Brain microvascular endothelial cell (primary cell): Measurements from ENCODE around the gene OPTC.
"Not testable (repeated sequence)": the region's sequence is repeated elsewhere in the genome, so short reads cannot be mapped to it uniquely, and the experiment has no call there.

Experiments
- DNase-seq: peaks from one replicate; pipeline ENCODE4 v3.0.0-alpha.2; 2020
- H3K27ac ChIP-seq: fragments of 250-450 bp; sonication (Bioruptor Pico); 2 replicates; pipeline ENCODE4 v1.5.1; 2020; ENCODE audit warnings: mild to moderate bottlenecking, moderate library complexity
- H3K27me3 ChIP-seq: fragments of 250-450 bp; sonication (Bioruptor Pico); replicated peaks from 2 replicates; pipeline ENCODE4 v1.5.1; 2020; ENCODE audit warnings: mild to moderate bottlenecking
- H3K36me3 ChIP-seq: fragments of 250-450 bp; sonication (Bioruptor Pico); replicated peaks from 2 replicates; pipeline ENCODE4 v1.5.1; 2020; ENCODE audit warnings: mild to moderate bottlenecking
- H3K4me3 ChIP-seq: 2 replicates; pipeline ENCODE4 v1.5.1; 2011; ENCODE audit warnings: low read depth, mild to moderate bottlenecking, control low read depth, low read length, moderate library complexity
- in situ Hi-C: cut with HindIII; loops from 2 replicates; pipeline ENCODE4 v1.10.0; 2017; ENCODE audit warnings: low sequenced_read_pairs, low pct_ligation_motif_present
- TF ChIP-seq, protein P1 (sequence below): IDR thresholded peaks from 2 replicates; pipeline ENCODE4 v1.5.1; 2011; ENCODE audit warnings: low read depth, mild to moderate bottlenecking, moderate library complexity, low read length, control low read depth, inconsistent platforms; ENCODE audit errors: missing control alignments

OPTC gene

GRCh38 chr1:203516906-203517305 is 23.0 kb downstream of the OPTC start:
- TF ChIP-seq, protein P1, sequence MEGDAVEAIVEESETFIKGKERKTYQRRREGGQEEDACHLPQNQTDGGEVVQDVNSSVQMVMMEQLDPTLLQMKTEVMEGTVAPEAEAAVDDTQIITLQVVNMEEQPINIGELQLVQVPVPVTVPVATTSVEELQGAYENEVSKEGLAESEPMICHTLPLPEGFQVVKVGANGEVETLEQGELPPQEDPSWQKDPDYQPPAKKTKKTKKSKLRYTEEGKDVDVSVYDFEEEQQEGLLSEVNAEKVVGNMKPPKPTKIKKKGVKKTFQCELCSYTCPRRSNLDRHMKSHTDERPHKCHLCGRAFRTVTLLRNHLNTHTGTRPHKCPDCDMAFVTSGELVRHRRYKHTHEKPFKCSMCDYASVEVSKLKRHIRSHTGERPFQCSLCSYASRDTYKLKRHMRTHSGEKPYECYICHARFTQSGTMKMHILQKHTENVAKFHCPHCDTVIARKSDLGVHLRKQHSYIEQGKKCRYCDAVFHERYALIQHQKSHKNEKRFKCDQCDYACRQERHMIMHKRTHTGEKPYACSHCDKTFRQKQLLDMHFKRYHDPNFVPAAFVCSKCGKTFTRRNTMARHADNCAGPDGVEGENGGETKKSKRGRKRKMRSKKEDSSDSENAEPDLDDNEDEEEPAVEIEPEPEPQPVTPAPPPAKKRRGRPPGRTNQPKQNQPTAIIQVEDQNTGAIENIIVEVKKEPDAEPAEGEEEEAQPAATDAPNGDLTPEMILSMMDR: no peak
- no peak for DNase-seq

DNA sequence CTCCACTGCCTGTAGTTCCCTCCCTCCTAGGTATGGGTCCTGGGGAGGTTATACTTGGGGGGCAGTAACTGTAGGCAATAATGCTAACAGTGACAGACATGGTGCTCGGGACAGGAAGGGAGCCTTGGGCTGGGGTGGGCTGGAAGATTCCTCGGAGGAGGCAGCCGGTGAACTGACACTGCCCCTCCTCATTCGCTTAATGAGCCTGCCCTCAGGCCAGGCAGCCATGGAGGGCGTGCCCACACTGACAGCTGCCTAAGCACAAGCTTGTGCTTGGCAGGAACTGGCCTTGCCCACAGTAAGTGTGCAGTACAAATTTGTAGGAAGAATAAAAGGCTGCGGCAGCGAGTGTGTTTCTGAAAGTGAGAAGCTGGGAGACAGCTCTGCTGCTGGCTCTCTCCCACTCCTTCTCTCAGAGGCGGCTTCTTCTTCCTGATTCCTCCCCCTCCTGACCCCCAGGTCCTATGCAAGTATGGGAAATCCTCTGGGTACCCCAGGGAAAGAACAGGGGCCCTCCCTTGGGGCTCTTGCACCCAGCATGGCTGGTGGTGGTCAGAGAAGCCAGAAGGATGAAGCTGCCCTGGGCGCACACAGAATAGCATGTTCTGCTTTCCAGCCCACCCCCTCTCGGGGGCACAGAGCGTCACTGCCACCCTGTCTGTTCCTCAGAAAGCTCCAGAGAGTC is 23.6 kb downstream of the OPTC start:
- Histone ChIP-seq H3K4me3 (no peak overlapping the region), H3K36me3 (no peaks in the 10 kb centered on the region), H3K27ac (no peak overlapping the region), H3K27me3 (no peaks in the 10 kb centered on the region)
- no peak for DNase-seq
- in situ Hi-C loops: loop anchor here (25.0 kb wide), 1 partner anchor 195 kb away; no protein-coding TSS in a partner anchor
- TF ChIP-seq, protein P1: no peak

More at GRCh38 chr1:203516906-203517305, 23.0 kb downstream of the OPTC start:
- in situ Hi-C loops: loop anchor here (25.0 kb wide), 1 partner anchor 195 kb away; no protein-coding TSS in a partner anchor
- Histone ChIP-seq H3K27ac (no peak overlapping the region), H3K4me3 (no peak overlapping the region), H3K36me3 (no peaks in the 10 kb centered on the region), H3K27me3 (no peaks in the 10 kb centered on the region)

DNA sequence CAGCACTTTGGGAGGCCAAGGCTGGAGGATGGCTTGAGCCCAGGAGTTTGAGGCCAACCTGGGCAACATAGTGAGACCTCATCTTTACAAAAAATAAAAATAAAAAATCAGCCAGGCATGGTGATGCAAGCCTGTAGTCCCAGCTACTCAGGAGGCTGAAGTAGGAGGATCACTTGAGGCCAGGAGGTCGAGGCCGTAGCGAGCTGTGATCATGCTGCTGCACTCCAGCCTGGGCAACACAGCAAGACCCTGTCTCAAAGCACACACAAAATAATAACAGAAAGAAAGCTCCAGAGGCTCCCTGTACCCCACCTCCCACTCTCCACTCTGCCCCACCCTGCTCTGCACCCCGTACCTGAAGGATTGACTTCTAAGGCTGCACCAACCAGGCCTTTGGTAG is 24.2 kb downstream of the OPTC start:
- H3K27me3 ChIP-seq, DNase-seq, H3K27ac ChIP-seq, H3K4me3 ChIP-seq, H3K36me3 ChIP-seq: not testable (repeated sequence)
- in situ Hi-C loops: loop anchor here (25.0 kb wide), 1 partner anchor 194 kb away; no protein-coding TSS in a partner anchor

- in situ Hi-C loops: loop anchor here (25.0 kb wide), 1 partner anchor 194 kb away; no protein-coding TSS in a partner anchor
- Histone ChIP-seq H3K27me3 (no peaks in the 10 kb centered on the region), H3K36me3 (no peaks in the 10 kb centered on the region), H3K27ac (no peak overlapping the region), H3K4me3 (no peak overlapping the region)
- DNase-seq: no peak
- TF ChIP-seq, protein P1: no peak
Measured at GRCh38 chr1:203518541-203518940, 24.6 kb downstream of the OPTC start.

DNA sequence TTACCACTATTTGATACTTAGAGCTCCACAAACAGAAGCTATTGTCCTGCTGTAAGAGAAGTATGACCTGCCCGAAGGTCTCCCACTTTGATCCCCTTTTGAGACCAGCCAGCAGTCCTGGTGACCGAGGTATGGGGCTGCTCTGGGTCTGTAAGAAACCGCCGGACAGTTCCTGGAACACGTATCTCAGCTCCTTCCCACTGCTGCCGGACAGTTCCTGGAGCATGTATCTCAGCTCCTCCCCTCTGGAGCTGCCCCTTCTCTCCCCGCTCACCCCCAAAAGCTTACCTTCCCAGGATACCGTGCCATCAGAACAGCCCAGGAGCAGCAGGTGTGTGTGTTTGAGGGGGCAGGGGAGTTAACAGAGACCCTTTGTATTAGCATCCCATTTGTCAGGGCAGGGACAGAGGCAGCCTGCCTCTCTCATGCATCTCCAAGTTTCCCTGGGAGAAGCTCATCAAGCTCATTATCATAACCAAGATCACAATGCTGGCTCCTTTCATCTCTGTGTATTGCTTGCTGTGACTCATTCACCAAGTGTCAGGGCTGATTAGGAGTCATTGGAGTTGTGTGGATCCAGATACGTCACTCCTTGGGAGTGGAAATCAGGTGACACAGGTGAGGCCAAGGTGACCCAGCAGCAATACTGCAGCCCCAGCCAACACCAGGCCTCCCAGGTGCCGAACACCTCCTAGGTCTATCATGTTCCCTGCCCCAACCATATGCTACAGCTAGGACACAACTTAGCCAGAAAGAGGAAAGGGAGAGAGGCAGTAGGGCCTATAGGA is 25.3 kb downstream of the OPTC start:
- Histone ChIP-seq H3K4me3 (no peak overlapping the region), H3K36me3 (no peaks in the 10 kb centered on the region), H3K27ac (no peak overlapping the region), H3K27me3 (no peaks in the 10 kb centered on the region)
- in situ Hi-C loops: loop anchor here (25.0 kb wide), 1 partner anchor 193 kb away; no protein-coding TSS in a partner anchor
- DNase-seq: no peak
- TF ChIP-seq, protein P1: no peak

- no peaks in the 10 kb centered on the region for H3K27me3 ChIP-seq
- in situ Hi-C loops: loop anchor here (25.0 kb wide), 1 partner anchor 192 kb away; no protein-coding TSS in a partner anchor
- no peak overlapping the region for H3K27ac ChIP-seq
- no peaks in the 10 kb centered on the region for H3K36me3 ChIP-seq
- TF ChIP-seq, protein P1: no peak
- H3K4me3 ChIP-seq: no peak overlapping the region
- DNase-seq: no peak
Measured at GRCh38 chr1:203519896-203520295, 25.9 kb downstream of the OPTC start.
